Glutamatergic neuron (in vitro differentiated cells): ENCODE data around the gene RGS14. TPM values are rescaled to one million over a fixed set of nuclear protein-coding genes. Genes with fewer than 3 reads are reported as not detected.
A peak's percentile ranks its signal among the peaks of the same experiment; 100 is the strongest.

Experiments
- DNase-seq: peaks from one replicate; pipeline ENCODE4 v3.0.0; 2022
- H3K27ac Mint-ChIP-seq: one replicate; pipeline ENCODE4 v1.8.0; 2020; ENCODE audit warnings: mild to moderate bottlenecking, mixed read lengths, inconsistent platforms; ENCODE audit not compliant: unreplicated experiment
- H3K27me3 Mint-ChIP-seq: one replicate; pipeline ENCODE4 v1.8.0; 2020; ENCODE audit warnings: mild to moderate bottlenecking, moderate library complexity, mixed read lengths, inconsistent platforms; ENCODE audit not compliant: unreplicated experiment
- H3K36me3 Mint-ChIP-seq: one replicate; pipeline ENCODE4 v1.8.0; 2020; ENCODE audit warnings: mild to moderate bottlenecking, mixed read lengths, inconsistent platforms; ENCODE audit not compliant: unreplicated experiment
- H3K4me1 Mint-ChIP-seq: one replicate; pipeline ENCODE4 v1.8.0; 2020; ENCODE audit warnings: mild to moderate bottlenecking, low read depth, mixed read lengths, inconsistent platforms; ENCODE audit not compliant: unreplicated experiment
- H3K4me3 Mint-ChIP-seq: one replicate; pipeline ENCODE4 v1.8.0; 2020; ENCODE audit warnings: mild to moderate bottlenecking, mixed read lengths, inconsistent platforms; ENCODE audit not compliant: unreplicated experiment
- H3K9me3 Mint-ChIP-seq: one replicate; pipeline ENCODE4 v1.8.0; 2020; ENCODE audit warnings: mild to moderate bottlenecking, moderate library complexity, mixed read lengths, inconsistent platforms; ENCODE audit not compliant: unreplicated experiment
- CTCF ChIP-seq: fragments of 200-600 bp; sonication (generic); IDR thresholded peaks from one replicate; pipeline ENCODE4 v1.5.0; 2021; ENCODE audit not compliant: partially characterized antibody, unreplicated experiment
- total RNA-seq: library from RNA; stranded (reverse); fragmentation: NEBNext Ultra II Directional; extraction: Animal tissue kit (Norgen Biotek cat#: 25700); gene quantifications from one replicate; pipeline ENCODE4 v1.2.1, GENCODE V29; 2021; ENCODE audit not compliant: unreplicated experiment

Gene RGS14
- total RNA-seq, 1 donor from 2014 or later = 15.9 TPM

GRCh38 chr5:177347699-177348098 is 10.0 kb upstream of the RGS14 start:
- peaks cover 2% of the 10 kb centered on the region for H3K27me3 Mint-ChIP-seq
- H3K9me3 Mint-ChIP-seq = peaks cover 5% of the 10 kb centered on the region
- H3K36me3 Mint-ChIP-seq = peaks cover 5% of the 10 kb centered on the region
- no peak overlapping the region for H3K4me3 Mint-ChIP-seq
- H3K27ac Mint-ChIP-seq = no peak overlapping the region
- DNase-seq = no peak
- H3K4me1 Mint-ChIP-seq = peaks cover 10% of the 10 kb centered on the region
- no peak for TF ChIP-seq CTCF

- Mint-ChIP-seq H3K36me3 (no peaks in the 10 kb centered on the region), H3K4me1 (peaks cover 10% of the 10 kb centered on the region), H3K27me3 (peaks cover 2% of the 10 kb centered on the region), H3K4me3 (no peak overlapping the region), H3K9me3 (peaks cover 4% of the 10 kb centered on the region), H3K27ac (no peak overlapping the region)
- no peak for DNase-seq
- TF ChIP-seq CTCF = no peak
These were observed 8.4 kb upstream of the RGS14 start for GRCh38 chr5:177349362-177349647.

- no peak for TF ChIP-seq CTCF
- Mint-ChIP-seq H3K27ac (no peak overlapping the region), H3K4me1 (peaks cover 10% of the 10 kb centered on the region), H3K4me3 (peak overlapping the region; percentile 75), H3K27me3 (peaks cover 2% of the 10 kb centered on the region), H3K36me3 (no peaks in the 10 kb centered on the region), H3K9me3 (peaks cover 4% of the 10 kb centered on the region)
- DNase-seq = no peak
These were observed 8.0 kb upstream of the RGS14 start for GRCh38 chr5:177349762-177350161.

GRCh38 chr5:177350776-177351391 is 6.8 kb upstream of the RGS14 start:
- peaks cover 10% of the 10 kb centered on the region for H3K4me1 Mint-ChIP-seq
- peaks cover 5% of the 10 kb centered on the region for H3K9me3 Mint-ChIP-seq
- peak overlapping the region; percentile 98 for H3K27ac Mint-ChIP-seq
- H3K36me3 Mint-ChIP-seq = no peaks in the 10 kb centered on the region
- peak overlapping the region; percentile 97 for H3K4me3 Mint-ChIP-seq
- peaks cover 2% of the 10 kb centered on the region for H3K27me3 Mint-ChIP-seq
- TF ChIP-seq CTCF = no peak
- DNase-seq = no peak

- H3K9me3 Mint-ChIP-seq = peaks cover 5% of the 10 kb centered on the region
- no peak for TF ChIP-seq CTCF
- DNase-seq = peak; percentile 87
- peak within 1 kb of the TSS; percentile 98 for H3K27ac Mint-ChIP-seq
- H3K4me3 Mint-ChIP-seq = peak within 1 kb of the TSS; percentile 97
- no peaks in the 10 kb centered on the region for H3K36me3 Mint-ChIP-seq
- peaks cover 2% of the 10 kb centered on the region for H3K27me3 Mint-ChIP-seq
- H3K4me1 Mint-ChIP-seq = peaks cover 10% of the 10 kb centered on the region
These were observed 6.1 kb upstream of the RGS14 start, which contains the start of gene LMAN2 for GRCh38 chr5:177351392-177352329. Gene LMAN2 (minus strand): TSS chr5:177351668. CDS start chr5:177351647, 21 bp downstream.
